ENCODE results near the gene MAPK8IP1. TPM values are rescaled to one million over a fixed set of nuclear protein-coding genes. Genes with fewer than 3 reads are reported as not detected.

MAPK8IP1 gene
- total and polyA plus RNA-seq, 2 experiments from 2014 or later: 5.9 to 39.4 TPM

GRCh38 chr11:45864041-45864440 lies 21.4 kb upstream of the MAPK8IP1 start:
- no peaks in the 10 kb centered on the region; the same call in 1 of the 2 replicates for H4K20me1 ChIP-seq (replicated peaks; ENCODE audit: insufficient read depth)
- no peak overlapping the region for H3K27ac Mint-ChIP-seq
- H3K4me3 Mint-ChIP-seq: no peak overlapping the region
- peaks cover 18% of the 10 kb centered on the region; the same call in 2 of the 3 replicates for H3K36me3 Mint-ChIP-seq (ENCODE audit: low read depth)
- no peaks in the 10 kb centered on the region for H3F3A ChIP-seq (replicated peaks; ENCODE audit: low read depth)
- no peaks in the 10 kb centered on the region for H3K36me3 ChIP-seq (ENCODE audit: insufficient read depth)
- H3K27me3 ChIP-seq (ENCODE audit: insufficient read depth): no peaks in the 10 kb centered on the region
- no peak overlapping the region for H3K27ac ChIP-seq (ENCODE audit: low read depth)
- H3K4me2 ChIP-seq: no peak overlapping the region
- H3K79me2 ChIP-seq (replicated peaks; ENCODE audit: insufficient read depth): no peaks in the 10 kb centered on the region
- no peak overlapping the region for H2AFZ ChIP-seq
- TF ChIP-seq EZH2phosphoT487 (IDR thresholded peaks at IDR 0.05; ENCODE audit: unreplicated experiment): no peak
- TF ChIP-seq, protein P1, sequence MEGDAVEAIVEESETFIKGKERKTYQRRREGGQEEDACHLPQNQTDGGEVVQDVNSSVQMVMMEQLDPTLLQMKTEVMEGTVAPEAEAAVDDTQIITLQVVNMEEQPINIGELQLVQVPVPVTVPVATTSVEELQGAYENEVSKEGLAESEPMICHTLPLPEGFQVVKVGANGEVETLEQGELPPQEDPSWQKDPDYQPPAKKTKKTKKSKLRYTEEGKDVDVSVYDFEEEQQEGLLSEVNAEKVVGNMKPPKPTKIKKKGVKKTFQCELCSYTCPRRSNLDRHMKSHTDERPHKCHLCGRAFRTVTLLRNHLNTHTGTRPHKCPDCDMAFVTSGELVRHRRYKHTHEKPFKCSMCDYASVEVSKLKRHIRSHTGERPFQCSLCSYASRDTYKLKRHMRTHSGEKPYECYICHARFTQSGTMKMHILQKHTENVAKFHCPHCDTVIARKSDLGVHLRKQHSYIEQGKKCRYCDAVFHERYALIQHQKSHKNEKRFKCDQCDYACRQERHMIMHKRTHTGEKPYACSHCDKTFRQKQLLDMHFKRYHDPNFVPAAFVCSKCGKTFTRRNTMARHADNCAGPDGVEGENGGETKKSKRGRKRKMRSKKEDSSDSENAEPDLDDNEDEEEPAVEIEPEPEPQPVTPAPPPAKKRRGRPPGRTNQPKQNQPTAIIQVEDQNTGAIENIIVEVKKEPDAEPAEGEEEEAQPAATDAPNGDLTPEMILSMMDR (conservative IDR thresholded peaks at IDR 0.05; ENCODE audit: low read depth in 2 of 2): no peak
- TF ChIP-seq EZH2 (IDR thresholded peaks at IDR 0.05; ENCODE audit: low read depth, unreplicated experiment): no peak
- TF ChIP-seq, protein P2, sequence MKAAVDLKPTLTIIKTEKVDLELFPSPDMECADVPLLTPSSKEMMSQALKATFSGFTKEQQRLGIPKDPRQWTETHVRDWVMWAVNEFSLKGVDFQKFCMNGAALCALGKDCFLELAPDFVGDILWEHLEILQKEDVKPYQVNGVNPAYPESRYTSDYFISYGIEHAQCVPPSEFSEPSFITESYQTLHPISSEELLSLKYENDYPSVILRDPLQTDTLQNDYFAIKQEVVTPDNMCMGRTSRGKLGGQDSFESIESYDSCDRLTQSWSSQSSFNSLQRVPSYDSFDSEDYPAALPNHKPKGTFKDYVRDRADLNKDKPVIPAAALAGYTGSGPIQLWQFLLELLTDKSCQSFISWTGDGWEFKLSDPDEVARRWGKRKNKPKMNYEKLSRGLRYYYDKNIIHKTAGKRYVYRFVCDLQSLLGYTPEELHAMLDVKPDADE (IDR thresholded peaks at IDR 0.05): no peak
- peaks cover 12% of the 10 kb centered on the region for H3K4me1 Mint-ChIP-seq
- peaks cover 2% of the 10 kb centered on the region for H3K27me3 Mint-ChIP-seq (ENCODE audit: insufficient read depth, low read depth, poor library complexity)
- no peak for ATAC-seq
- no peaks in the 10 kb centered on the region for H3K9me3 Mint-ChIP-seq
- no peak for DNase-seq (ENCODE audit: low spot score)
- H3K9me2 ChIP-seq (ENCODE audit: insufficient read depth): no peaks in the 10 kb centered on the region
- peaks cover under 1% of the 10 kb centered on the region; the same call in 1 of the 2 replicates for H3K4me1 ChIP-seq (ENCODE audit: insufficient read depth)
- no peak overlapping the region for H3K4me3 ChIP-seq

DNA sequence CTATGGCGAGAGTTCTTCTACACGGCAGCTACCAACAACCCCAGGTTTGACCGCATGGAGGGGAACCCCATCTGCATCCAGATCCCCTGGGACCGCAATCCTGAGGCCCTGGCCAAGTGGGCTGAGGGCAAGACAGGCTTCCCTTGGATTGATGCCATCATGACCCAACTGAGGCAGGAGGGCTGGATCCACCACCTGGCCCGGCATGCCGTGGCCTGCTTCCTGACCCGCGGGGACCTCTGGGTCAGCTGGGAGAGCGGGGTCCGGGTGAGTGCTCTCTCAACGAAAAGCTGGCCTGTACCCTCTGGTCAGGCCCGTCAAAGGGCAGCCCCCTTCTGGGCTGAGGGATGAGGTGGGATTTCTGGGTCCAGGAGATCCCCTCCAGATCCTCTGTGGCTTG lies 15.9 kb upstream of the MAPK8IP1 start:
- no peak overlapping the region for H3K4me3 ChIP-seq
- peaks cover 4% of the 10 kb centered on the region; the same call in 1 of the 2 replicates for H3F3A ChIP-seq (replicated peaks; ENCODE audit: low read depth)
- no peak for ATAC-seq
- TF ChIP-seq STAT1 (IDR thresholded peaks at IDR 0.05; ENCODE audit: unreplicated experiment) (no peak), JUNB (IDR thresholded peaks at IDR 0.05; ENCODE audit: unreplicated experiment) (no peak), ZNF331 (CRISPR knock-in tag; IDR thresholded peaks at IDR 0.05; ENCODE audit: low read depth) (no peak), ZNF114 (CRISPR knock-in tag; IDR thresholded peaks at IDR 0.05) (no peak), NANOG (IDR thresholded peaks at IDR 0.05; ENCODE audit: borderline replicate concordance) (no peak), POLR2AphosphoS5 (IDR thresholded peaks at IDR 0.05; ENCODE audit: low read depth) (no peak), EZH2 (IDR thresholded peaks at IDR 0.05; ENCODE audit: low read depth, unreplicated experiment) (no peak), CREB1 (CRISPR knock-in tag; IDR thresholded peaks at IDR 0.05; ENCODE audit: low read depth) (no peak)
- TF ChIP-seq, protein P1 (conservative IDR thresholded peaks at IDR 0.05; ENCODE audit: low read depth in 2 of 2): no peak

More for the DNA sequence above, 15.9 kb upstream of the MAPK8IP1 start:
- H3K27ac Mint-ChIP-seq: no peak overlapping the region
- Histone ChIP-seq H2AFZ (no peak overlapping the region), H3K36me3 (ENCODE audit: insufficient read depth) (no peaks in the 10 kb centered on the region; the same call in 1 of the 2 replicates), H3K4me2 (no peak overlapping the region), H3K4me1 (ENCODE audit: insufficient read depth) (peaks cover 4% of the 10 kb centered on the region; the same call in 1 of the 2 replicates), H3K27ac (ENCODE audit: low read depth) (no peak overlapping the region), H3K79me2 (replicated peaks; ENCODE audit: insufficient read depth) (no peaks in the 10 kb centered on the region), H4K20me1 (replicated peaks; ENCODE audit: insufficient read depth) (no peaks in the 10 kb centered on the region), H3K9me2 (ENCODE audit: insufficient read depth) (no peaks in the 10 kb centered on the region), H3K27me3 (ENCODE audit: insufficient read depth) (no peaks in the 10 kb centered on the region)
- H3K4me3 Mint-ChIP-seq: no peak overlapping the region
- H3K27me3 Mint-ChIP-seq (ENCODE audit: insufficient read depth, low read depth, poor library complexity): peaks cover 1% of the 10 kb centered on the region
- no peak for DNase-seq (ENCODE audit: low spot score)
- peaks cover 11% of the 10 kb centered on the region; the same call in 2 of the 3 replicates for H3K36me3 Mint-ChIP-seq (ENCODE audit: low read depth)
- H3K9me3 Mint-ChIP-seq: no peaks in the 10 kb centered on the region
- peaks cover 6% of the 10 kb centered on the region for H3K4me1 Mint-ChIP-seq
